Mucosa of gallbladder (tissue), 1 donor: Measurements from ENCODE around the gene ZNF181. TPM values are rescaled to one million over a fixed set of nuclear protein-coding genes. Genes with fewer than 3 reads are reported as not detected.
A peak's percentile ranks its signal among the peaks of the same experiment; 100 is the strongest.
"Not testable (repeated sequence)": the region's sequence is repeated elsewhere in the genome, so short reads cannot be mapped to it uniquely, and the experiment has no call there.

Experiments
- DNase-seq: peaks from one replicate; pipeline ENCODE4 v3.0.0-alpha.2; 2020; ENCODE audit warnings: low spot score
- total RNA-seq: library from RNA; stranded (reverse); gene quantifications from one replicate; pipeline ENCODE4 v1.2.1, GENCODE V29; 2021
- donor health status: DM: no; HTN: no; CAD: no.

The ZNF181 gene
- 13.7 TPM for total RNA-seq

GRCh38 chr19:34733746-34734536, at the start of gene ZNF181:
Gene ZNF181 (plus strand): TSS chr19:34734243. CDS start chr19:34735038, 795 bp downstream.
- peak; percentile 91 for DNase-seq

- DNase-seq = not testable (repeated sequence)
These were observed 48.8 kb upstream of the ZNF181 start for GRCh38 chr19:34685266-34685665.

GRCh38 chr19:34686455-34686854, 47.6 kb upstream of the ZNF181 start:
- no peak for DNase-seq

- no peak for DNase-seq
These were observed 46.7 kb upstream of the ZNF181 start for GRCh38 chr19:34687348-34687747.

GRCh38 chr19:34688592-34688991, 45.5 kb upstream of the ZNF181 start:
- no peak for DNase-seq

GRCh38 chr19:34690372-34690771, 43.7 kb upstream of the ZNF181 start:
- no peak for DNase-seq

- no peak for DNase-seq
These were observed 41.5 kb upstream of the ZNF181 start for GRCh38 chr19:34692549-34692948.

GRCh38 chr19:34707661-34708060, 26.4 kb upstream of the ZNF181 start:
- DNase-seq = no peak

- no peak for DNase-seq
These were observed 22.2 kb upstream of the ZNF181 start for GRCh38 chr19:34711890-34712289.

- DNase-seq = peak; percentile 76
These were observed 21.4 kb upstream of the ZNF181 start for GRCh38 chr19:34712395-34713261.

GRCh38 chr19:34713262-34713637, 20.8 kb upstream of the ZNF181 start:
- no peak for DNase-seq

GRCh38 chr19:34715357-34715756, 18.7 kb upstream of the ZNF181 start:
- DNase-seq = no peak

- no peak for DNase-seq
These were observed 11.7 kb upstream of the ZNF181 start for GRCh38 chr19:34722353-34722752.

GRCh38 chr19:34725400-34725799, 8.6 kb upstream of the ZNF181 start:
- DNase-seq = no peak

- DNase-seq = no peak
These were observed 2.8 kb upstream of the ZNF181 start for GRCh38 chr19:34731019-34731829.

GRCh38 chr19:34731964-34732363, 2.1 kb upstream of the ZNF181 start:
- no peak for DNase-seq

- no peak for DNase-seq
These were observed 1.3 kb upstream of the ZNF181 start for GRCh38 chr19:34732612-34733211.

- DNase-seq = no peak
These were observed 737 bp upstream of the ZNF181 start for GRCh38 chr19:34733266-34733745.

GRCh38 chr19:34734537-34735103, 577 bp downstream of the ZNF181 start:
- DNase-seq = peak; percentile 38

GRCh38 chr19:34744896-34745690, 11.1 kb downstream of the ZNF181 start:
- no peak for DNase-seq
